NCI-H2081 (cell line): ENCODE data around the gene HAUS3.
A peak's percentile ranks its signal among the peaks of the same experiment; 100 is the strongest.
"Not testable (repeated sequence)": the region's sequence is repeated elsewhere in the genome, so short reads cannot be mapped to it uniquely, and the experiment has no call there.

Experiments
- DNase-seq, 2 experiments: peaks; one replicate each; lab custom pipeline; 2025; lab: John Stamatoyannopoulos, UW

The HAUS3 gene

GRCh38 chr4:2220016-2220630 is 21.8 kb downstream of the HAUS3 start:
- DNase-seq = peak; percentile 74 to 75

GRCh38 chr4:2219233-2219760 is 22.6 kb downstream of the HAUS3 start:
- DNase-seq = no peak

GRCh38 chr4:2218436-2218835 is 23.5 kb downstream of the HAUS3 start:
- no peak for DNase-seq

GRCh38 chr4:2217726-2218125 is 24.2 kb downstream of the HAUS3 start:
- no peak for DNase-seq

- DNase-seq = no peak
Measured at GRCh38 chr4:2212831-2213230, 29.1 kb downstream of the HAUS3 start.

- not testable (repeated sequence) for DNase-seq
Measured at GRCh38 chr4:2202789-2203188, 39.1 kb downstream of the HAUS3 start.

- DNase-seq = no peak
Measured at GRCh38 chr4:2194496-2194895, 47.4 kb downstream of the HAUS3 start.

- DNase-seq = no peak
Measured at GRCh38 chr4:2193326-2193725, 48.6 kb downstream of the HAUS3 start.

- no peak for DNase-seq
Measured at GRCh38 chr4:2186865-2187172, 55.1 kb downstream of the HAUS3 start.

- DNase-seq = peak; percentile 38 to 62
Measured at GRCh38 chr4:2186133-2186864, 55.6 kb downstream of the HAUS3 start.

GRCh38 chr4:2183394-2183793 is 58.5 kb downstream of the HAUS3 start:
- no peak for DNase-seq

GRCh38 chr4:2182994-2183393 is 58.9 kb downstream of the HAUS3 start:
- no peak for DNase-seq

- no peak for DNase-seq
Measured at GRCh38 chr4:2180410-2180809, 61.5 kb downstream of the HAUS3 start.

GRCh38 chr4:2179717-2180116 is 62.2 kb downstream of the HAUS3 start:
- peak in 1 of 2 experiments; percentile 10 for DNase-seq

GRCh38 chr4:2178986-2179385 is 62.9 kb downstream of the HAUS3 start:
- no peak for DNase-seq
